ENCODE results near the gene MARK2. TPM values are rescaled to one million over a fixed set of nuclear protein-coding genes. Genes with fewer than 3 reads are reported as not detected.

Gene MARK2
- total RNA-seq, 2 experiments from 2014 or later, result 18.4 to 21.0 TPM

DNA sequence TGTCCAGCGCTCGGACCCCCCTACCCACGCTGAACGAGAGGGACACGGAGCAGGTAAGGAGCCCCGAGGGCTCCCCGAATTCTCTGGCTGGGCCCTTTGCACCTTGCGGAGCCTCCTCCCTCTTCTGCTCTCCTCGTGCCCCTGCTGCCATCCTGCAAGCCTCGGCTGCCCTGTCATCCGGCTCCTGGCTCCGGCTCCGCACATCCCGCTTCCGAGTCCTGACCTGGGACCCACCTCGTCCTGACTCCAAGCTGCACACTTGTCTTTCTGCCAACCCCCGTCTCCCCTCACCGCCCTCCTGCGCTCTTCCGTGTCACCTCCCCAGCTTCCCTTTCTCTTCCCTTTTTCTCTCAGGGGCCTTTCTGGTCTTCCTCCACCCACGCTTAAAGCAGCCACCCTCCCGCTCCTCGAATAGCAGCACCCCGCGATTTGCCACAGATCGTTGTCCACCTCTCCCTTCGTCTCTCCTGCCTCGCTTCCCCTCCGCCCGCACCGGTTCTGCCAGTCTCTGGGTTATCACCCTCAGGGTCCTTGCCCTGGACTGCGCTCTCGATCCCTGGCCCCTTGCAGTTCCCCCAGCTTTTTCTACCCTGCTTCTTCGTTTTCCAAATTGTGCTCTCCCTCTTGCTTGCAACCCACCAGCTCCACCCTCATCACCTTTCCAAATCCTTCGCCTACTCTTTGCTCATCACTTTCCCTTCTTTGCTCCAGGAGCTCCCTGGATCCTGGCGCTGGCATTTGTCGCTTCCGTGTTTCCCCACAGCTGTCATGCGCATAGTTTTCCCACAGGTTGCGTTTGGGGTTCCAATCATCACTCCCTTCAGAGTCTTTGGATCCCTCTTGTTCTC, 822 bp downstream of the MARK2 start:
- H3K4me3 Mint-ChIP-seq, result peak overlapping the region; percentile 90
- H3K4me3 ChIP-seq (ENCODE audit: low read length), result peak overlapping the region; percentile 93
- POLR2A ChIA-PET, result interaction anchor here (0.6 to 2.3 kb wide), 12 partner anchors 23 to 1248 kb away, joined by 3 to 21 read pairs (median 4); partner anchors contain the start of genes RCOR2 and TUT1

DNA sequence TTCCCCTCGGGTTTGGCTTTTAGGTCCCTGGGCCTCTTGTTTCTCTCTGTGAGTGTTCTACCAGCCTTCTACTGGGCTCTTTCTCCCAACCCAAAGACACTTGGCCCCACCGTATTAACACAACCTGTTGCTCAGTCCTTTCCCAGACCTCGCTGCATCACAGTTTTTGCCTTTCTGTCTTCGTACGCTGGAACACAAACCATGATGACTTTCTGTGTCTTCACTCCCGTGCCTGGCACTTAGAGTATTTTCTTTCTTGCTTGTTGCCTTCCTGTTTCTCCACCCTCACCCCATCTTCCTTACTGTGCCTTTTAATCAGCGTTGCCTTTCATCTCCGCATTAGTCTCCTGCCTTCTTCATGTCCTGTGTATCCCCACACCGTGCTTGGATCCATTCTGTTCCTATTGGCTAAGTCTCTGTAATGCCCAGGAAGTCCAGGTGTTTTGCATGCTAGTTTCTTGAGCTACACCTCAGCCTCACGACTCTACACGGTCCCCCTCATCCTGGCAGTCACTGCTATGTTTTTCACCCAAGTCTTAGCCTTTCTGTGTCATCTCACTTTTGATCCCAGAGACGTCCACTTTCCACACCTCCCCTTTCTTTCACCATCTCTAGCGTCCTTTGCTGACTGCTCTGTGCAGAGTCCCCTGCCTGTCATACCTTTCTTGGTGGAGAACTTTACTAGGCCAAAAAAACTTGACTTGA, 1.6 kb downstream of the MARK2 start:
- peaks cover 73% of the 10 kb centered on the region for H3K4me1 Mint-ChIP-seq (ENCODE audit: low read depth)
- intact Hi-C loops (cut with DNase I, micrococcal nuclease), result loop anchor here (1.0 to 2.0 kb wide), 2 partner anchors 26 to 48 kb away; no protein-coding TSS in a partner anchor
- peak overlapping the region; percentile 90 for H3K4me3 Mint-ChIP-seq
- Histone ChIP-seq H3K27ac (ENCODE audit: low read depth in 1 of 2, low read length in 2 of 2) (peak overlapping the region; percentile 38 to 62), H3K4me1 (ENCODE audit: insufficient read depth, low read length) (peaks cover 74% of the 10 kb centered on the region), H3K4me3 (ENCODE audit: low read length) (peak overlapping the region; percentile 93), H3K9me3 (ENCODE audit: control insufficient read depth in 1 of 2, insufficient read depth in 1 of 2, low read length in 2 of 2) (no peaks in the 10 kb centered on the region), H3K36me3 (ENCODE audit: insufficient read depth, low read length) (peaks cover 33% of the 10 kb centered on the region), H3K27me3 (ENCODE audit: control insufficient read depth in 1 of 2, insufficient read depth in 2 of 2, low read length in 2 of 2) (no peaks in the 10 kb centered on the region)
- ChIA-PET POLR2A (interaction anchor here (0.8 to 2.3 kb wide), 6 partner anchors 22 to 105 kb away, joined by 3 to 15 read pairs (median 4); partner anchors contain the start of gene RCOR2), CTCF (interaction anchor here (4.2 to 5.5 kb wide), 2 partner anchors 66 to 105 kb away, joined by 36 to 43 read pairs; no protein-coding TSS in a partner anchor)
- no peaks in the 10 kb centered on the region for H3K27me3 Mint-ChIP-seq
- H3K9me3 Mint-ChIP-seq, result no peaks in the 10 kb centered on the region
- peak overlapping the region; percentile 70 for H3K27ac Mint-ChIP-seq
- peaks cover 54% of the 10 kb centered on the region for H3K36me3 Mint-ChIP-seq (ENCODE audit: low read depth)
- TF ChIP-seq, protein P1, sequence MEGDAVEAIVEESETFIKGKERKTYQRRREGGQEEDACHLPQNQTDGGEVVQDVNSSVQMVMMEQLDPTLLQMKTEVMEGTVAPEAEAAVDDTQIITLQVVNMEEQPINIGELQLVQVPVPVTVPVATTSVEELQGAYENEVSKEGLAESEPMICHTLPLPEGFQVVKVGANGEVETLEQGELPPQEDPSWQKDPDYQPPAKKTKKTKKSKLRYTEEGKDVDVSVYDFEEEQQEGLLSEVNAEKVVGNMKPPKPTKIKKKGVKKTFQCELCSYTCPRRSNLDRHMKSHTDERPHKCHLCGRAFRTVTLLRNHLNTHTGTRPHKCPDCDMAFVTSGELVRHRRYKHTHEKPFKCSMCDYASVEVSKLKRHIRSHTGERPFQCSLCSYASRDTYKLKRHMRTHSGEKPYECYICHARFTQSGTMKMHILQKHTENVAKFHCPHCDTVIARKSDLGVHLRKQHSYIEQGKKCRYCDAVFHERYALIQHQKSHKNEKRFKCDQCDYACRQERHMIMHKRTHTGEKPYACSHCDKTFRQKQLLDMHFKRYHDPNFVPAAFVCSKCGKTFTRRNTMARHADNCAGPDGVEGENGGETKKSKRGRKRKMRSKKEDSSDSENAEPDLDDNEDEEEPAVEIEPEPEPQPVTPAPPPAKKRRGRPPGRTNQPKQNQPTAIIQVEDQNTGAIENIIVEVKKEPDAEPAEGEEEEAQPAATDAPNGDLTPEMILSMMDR (IDR thresholded peaks at IDR 0.05), result no peak
- DNase-seq, result peak in 4 of 14 experiments; percentile 17 to 41 (median 26)
- no peak for ATAC-seq (ENCODE audit: poor library complexity)

More for the DNA sequence above, 822 bp downstream of the MARK2 start:
- DNase-seq (peak in 6 of 14 experiments; percentile 5 to 58 (median 28)), ATAC-seq (ENCODE audit: poor library complexity) (no peak)
- H3K4me1 ChIP-seq (ENCODE audit: insufficient read depth, low read length), result peaks cover 66% of the 10 kb centered on the region
- no peaks in the 10 kb centered on the region for H3K9me3 Mint-ChIP-seq
- H3K27ac ChIP-seq (ENCODE audit: low read depth in 1 of 2, low read length in 2 of 2), result peak overlapping the region; percentile 46 to 62
- intact Hi-C loops (cut with DNase I, micrococcal nuclease), result loop anchor here (1.0 to 10.0 kb wide), 7 partner anchors 27 to 463 kb away; partner anchors contain the start of genes CATSPERZ (in 1 of the 2), COX8A (in 1 of the 2), NAA40 (in 1 of the 2) and OTUB1 (in 1 of the 2)
- H3K27me3 Mint-ChIP-seq, result no peaks in the 10 kb centered on the region
- CTCF ChIA-PET, result interaction anchor here (2.7 to 5.5 kb wide), 3 partner anchors 33 to 106 kb away, joined by 12 to 43 read pairs (median 36); no protein-coding TSS in a partner anchor
- H3K27ac Mint-ChIP-seq, result peak overlapping the region; percentile 70
- H3K9me3 ChIP-seq (ENCODE audit: control insufficient read depth in 1 of 2, insufficient read depth in 1 of 2, low read length in 2 of 2), result no peaks in the 10 kb centered on the region
- peaks cover 46% of the 10 kb centered on the region for H3K36me3 Mint-ChIP-seq (ENCODE audit: low read depth)
- peaks cover 30% of the 10 kb centered on the region for H3K36me3 ChIP-seq (ENCODE audit: insufficient read depth, low read length)
- no peaks in the 10 kb centered on the region for H3K27me3 ChIP-seq (ENCODE audit: control insufficient read depth in 1 of 2, insufficient read depth in 2 of 2, low read length in 2 of 2)
- TF ChIP-seq, protein P1 (IDR thresholded peaks at IDR 0.05), result no peak
- H3K4me1 Mint-ChIP-seq (ENCODE audit: low read depth), result peaks cover 66% of the 10 kb centered on the region

DNA sequence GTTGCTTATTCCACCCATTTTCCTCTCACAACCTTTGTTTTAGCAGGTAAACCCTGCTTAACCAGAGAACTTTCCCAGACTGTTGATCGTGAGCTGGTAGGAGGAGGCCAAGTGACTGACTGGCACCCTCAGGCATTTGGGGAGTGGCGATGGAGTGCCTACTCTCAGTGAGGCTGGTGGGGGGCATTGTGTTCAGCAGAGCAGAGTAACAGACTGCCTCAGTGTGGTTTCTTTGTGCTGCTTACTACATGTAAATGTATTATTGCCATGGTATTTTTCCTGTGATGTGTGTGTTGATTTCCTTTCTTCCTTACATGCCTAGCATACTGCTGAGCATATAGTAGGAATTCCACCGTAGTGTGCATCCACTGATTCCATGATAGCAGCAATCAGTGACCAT, 2.6 kb downstream of the MARK2 start:
- TF ChIP-seq, protein P1 (IDR thresholded peaks at IDR 0.05), result no peak
- no peaks in the 10 kb centered on the region for H3K9me3 ChIP-seq (ENCODE audit: control insufficient read depth in 1 of 2, insufficient read depth in 1 of 2, low read length in 2 of 2)
- H3K4me1 ChIP-seq (ENCODE audit: insufficient read depth, low read length), result peaks cover 77% of the 10 kb centered on the region
- peak in 1 of 14 experiments; percentile 22 for DNase-seq
- Mint-ChIP-seq H3K4me1 (ENCODE audit: low read depth) (peaks cover 80% of the 10 kb centered on the region), H3K4me3 (peak overlapping the region; percentile 90), H3K9me3 (no peaks in the 10 kb centered on the region), H3K27ac (peak overlapping the region; percentile 70), H3K36me3 (ENCODE audit: low read depth) (peaks cover 61% of the 10 kb centered on the region), H3K27me3 (no peaks in the 10 kb centered on the region)
- no peaks in the 10 kb centered on the region for H3K27me3 ChIP-seq (ENCODE audit: control insufficient read depth in 1 of 2, insufficient read depth in 2 of 2, low read length in 2 of 2)
- POLR2A ChIA-PET, result interaction anchor here (1.1 kb wide), 1 partner anchor 21 kb away, joined by 3 read pairs; no protein-coding TSS in a partner anchor
- no peak for ATAC-seq (ENCODE audit: poor library complexity)
- peaks cover 39% of the 10 kb centered on the region for H3K36me3 ChIP-seq (ENCODE audit: insufficient read depth, low read length)
- intact Hi-C loops (cut with DNase I, micrococcal nuclease), result loop anchor here in 1 of 2 experiments (2.0 kb wide), 1 partner anchor 47 kb away; no protein-coding TSS in a partner anchor
- CTCF ChIA-PET, result interaction anchor here (1.7 kb wide), 1 partner anchor 104 kb away, joined by 7 read pairs; no protein-coding TSS in a partner anchor
- peak overlapping the region; percentile 93 for H3K4me3 ChIP-seq (ENCODE audit: low read length)
- peak overlapping the region in 1 of 2 donors; percentile 62 for H3K27ac ChIP-seq (ENCODE audit: low read depth in 1 of 2, low read length in 2 of 2)

Data from CD4-positive, alpha-beta T cell (primary cell).